Fibroblast of mammary gland (primary cell): Measurements from ENCODE around the gene C2orf74.
A peak's percentile ranks its signal among the peaks of the same experiment; 100 is the strongest.

Experiments used
- DNase-seq: peaks from one replicate; pipeline ENCODE4 v3.0.0-alpha.2; 2010; ENCODE audit warnings: low read depth
- H3K4me3 ChIP-seq: 2 replicates; pipeline ENCODE4 v1.5.1; 2011; ENCODE audit warnings: low read depth, mild to moderate bottlenecking, low read length, moderate library complexity; ENCODE audit not compliant: control insufficient read depth
- TF ChIP-seq, protein P1 (sequence below): conservative IDR thresholded peaks from 2 replicates; pipeline ENCODE4 v1.5.1; 2011; ENCODE audit warnings: low read depth, low read length, inconsistent platforms; ENCODE audit not compliant: control insufficient read depth, insufficient read depth

The C2orf74 gene

DNA sequence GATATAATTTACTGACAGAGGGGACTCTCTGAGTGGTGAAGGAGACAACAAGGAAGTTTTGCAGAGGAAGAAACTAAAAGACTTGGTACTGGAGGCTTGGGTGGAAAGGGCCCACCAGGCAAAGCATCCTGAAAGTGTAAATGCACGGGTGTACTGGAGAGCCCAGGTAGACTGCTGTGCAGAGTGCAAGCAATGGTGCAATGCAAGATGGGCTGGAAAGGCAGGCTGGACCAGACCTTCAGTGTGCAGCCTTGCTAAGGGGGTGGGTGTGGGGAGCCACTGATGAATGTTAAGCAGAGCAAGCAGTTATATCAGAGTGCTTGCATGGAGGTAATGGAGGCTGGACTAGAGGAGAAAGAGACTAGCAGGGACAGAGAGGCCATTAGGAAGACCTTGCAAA lies 10.7 kb downstream of the C2orf74 start:
- no peak overlapping the region for H3K4me3 ChIP-seq
- no peak for DNase-seq
- TF ChIP-seq, protein P1, sequence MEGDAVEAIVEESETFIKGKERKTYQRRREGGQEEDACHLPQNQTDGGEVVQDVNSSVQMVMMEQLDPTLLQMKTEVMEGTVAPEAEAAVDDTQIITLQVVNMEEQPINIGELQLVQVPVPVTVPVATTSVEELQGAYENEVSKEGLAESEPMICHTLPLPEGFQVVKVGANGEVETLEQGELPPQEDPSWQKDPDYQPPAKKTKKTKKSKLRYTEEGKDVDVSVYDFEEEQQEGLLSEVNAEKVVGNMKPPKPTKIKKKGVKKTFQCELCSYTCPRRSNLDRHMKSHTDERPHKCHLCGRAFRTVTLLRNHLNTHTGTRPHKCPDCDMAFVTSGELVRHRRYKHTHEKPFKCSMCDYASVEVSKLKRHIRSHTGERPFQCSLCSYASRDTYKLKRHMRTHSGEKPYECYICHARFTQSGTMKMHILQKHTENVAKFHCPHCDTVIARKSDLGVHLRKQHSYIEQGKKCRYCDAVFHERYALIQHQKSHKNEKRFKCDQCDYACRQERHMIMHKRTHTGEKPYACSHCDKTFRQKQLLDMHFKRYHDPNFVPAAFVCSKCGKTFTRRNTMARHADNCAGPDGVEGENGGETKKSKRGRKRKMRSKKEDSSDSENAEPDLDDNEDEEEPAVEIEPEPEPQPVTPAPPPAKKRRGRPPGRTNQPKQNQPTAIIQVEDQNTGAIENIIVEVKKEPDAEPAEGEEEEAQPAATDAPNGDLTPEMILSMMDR, result no peak

DNA sequence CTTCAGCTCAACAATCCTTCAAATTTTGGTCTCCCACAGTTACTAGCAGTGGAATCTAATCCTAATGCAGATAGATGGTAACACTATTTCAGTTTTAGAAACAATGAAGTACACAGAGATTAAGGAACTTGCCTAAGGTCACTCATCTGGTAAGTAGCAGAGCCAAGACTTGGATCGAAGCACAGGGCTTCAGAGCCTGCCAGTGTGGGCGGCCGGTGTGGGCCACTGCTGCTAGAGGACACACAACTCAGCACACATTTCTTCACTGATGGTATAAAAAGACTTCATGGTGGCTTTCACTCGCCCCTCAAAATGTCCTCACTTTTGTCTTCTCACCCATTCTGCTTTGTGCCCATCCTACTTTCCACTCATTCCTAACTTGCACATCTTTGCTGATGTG lies 11.1 kb downstream of the C2orf74 start:
- no peak for DNase-seq
- H3K4me3 ChIP-seq, result no peak overlapping the region
- TF ChIP-seq, protein P1, result no peak

DNA sequence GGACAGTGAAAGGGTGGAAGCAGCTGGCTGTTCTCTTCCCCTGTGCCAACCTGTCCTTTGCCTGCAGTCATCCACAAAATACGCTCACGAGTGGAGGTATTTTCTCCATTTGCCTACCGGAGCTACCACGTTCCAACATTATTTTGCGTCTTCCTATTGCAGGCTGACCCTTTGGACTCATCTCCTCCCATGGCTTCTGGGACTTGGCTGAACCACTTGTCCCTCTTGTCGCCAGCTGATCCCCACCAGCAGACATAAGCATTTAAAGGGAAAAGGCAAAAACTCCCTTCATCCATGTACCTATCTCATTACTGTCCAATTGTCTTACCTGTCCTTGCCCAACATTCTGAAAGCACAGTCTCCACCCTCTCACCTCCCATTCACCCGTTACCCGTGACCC lies 13.0 kb downstream of the C2orf74 start:
- DNase-seq, result no peak
- TF ChIP-seq, protein P1, result no peak
- H3K4me3 ChIP-seq, result no peak overlapping the region

DNA sequence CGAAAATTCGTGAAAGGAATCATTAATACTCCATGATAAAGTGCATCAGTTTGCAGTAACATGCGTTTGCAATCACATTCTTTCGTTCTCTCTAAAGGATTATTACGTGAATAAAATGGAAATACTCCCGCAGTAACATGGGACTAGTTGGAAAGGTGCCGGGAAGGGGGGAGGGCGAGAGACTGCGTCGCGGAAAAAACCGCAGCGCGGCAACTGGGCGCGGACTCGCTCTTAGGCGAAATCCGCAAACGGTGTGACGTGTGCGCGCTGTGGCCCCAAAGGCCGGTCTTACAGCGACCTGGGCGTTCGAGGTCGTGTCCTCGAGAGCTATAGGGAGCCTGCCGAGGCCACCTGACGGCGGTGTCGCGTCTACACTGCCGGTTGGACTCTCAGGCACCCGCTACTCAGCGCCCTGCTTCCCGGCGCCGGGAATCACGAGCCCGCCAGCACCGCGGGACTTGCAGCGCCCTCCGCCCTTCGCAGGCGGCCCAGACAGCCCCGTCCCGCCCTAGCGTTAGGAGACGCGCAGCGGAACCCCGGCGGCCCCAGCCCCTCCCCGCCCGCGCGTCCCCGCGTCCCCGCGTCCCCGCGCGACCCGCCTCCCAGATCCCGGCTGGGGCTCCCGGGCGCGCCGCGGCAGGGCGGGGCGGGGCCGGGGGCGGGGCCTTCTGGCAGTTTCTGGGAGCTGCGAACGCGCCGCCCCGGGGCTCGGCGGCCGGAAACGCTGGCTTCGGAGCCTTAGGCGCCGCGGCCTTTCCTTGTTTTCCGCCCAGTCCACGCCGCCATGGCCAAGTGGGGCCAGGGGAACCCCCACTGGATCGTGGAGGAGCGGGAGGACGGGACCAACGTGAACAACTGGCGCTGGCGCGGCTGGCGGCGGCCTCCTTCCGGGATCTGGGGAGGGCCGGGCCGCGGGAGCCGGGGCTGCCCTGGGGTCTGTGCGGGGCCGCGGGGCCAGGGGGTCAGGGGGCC lies 15.1 kb downstream of the C2orf74 start:
- H3K4me3 ChIP-seq, result peak overlapping the region; percentile 71
- peak; percentile 85 for DNase-seq
- TF ChIP-seq, protein P1, result no peak

DNA sequence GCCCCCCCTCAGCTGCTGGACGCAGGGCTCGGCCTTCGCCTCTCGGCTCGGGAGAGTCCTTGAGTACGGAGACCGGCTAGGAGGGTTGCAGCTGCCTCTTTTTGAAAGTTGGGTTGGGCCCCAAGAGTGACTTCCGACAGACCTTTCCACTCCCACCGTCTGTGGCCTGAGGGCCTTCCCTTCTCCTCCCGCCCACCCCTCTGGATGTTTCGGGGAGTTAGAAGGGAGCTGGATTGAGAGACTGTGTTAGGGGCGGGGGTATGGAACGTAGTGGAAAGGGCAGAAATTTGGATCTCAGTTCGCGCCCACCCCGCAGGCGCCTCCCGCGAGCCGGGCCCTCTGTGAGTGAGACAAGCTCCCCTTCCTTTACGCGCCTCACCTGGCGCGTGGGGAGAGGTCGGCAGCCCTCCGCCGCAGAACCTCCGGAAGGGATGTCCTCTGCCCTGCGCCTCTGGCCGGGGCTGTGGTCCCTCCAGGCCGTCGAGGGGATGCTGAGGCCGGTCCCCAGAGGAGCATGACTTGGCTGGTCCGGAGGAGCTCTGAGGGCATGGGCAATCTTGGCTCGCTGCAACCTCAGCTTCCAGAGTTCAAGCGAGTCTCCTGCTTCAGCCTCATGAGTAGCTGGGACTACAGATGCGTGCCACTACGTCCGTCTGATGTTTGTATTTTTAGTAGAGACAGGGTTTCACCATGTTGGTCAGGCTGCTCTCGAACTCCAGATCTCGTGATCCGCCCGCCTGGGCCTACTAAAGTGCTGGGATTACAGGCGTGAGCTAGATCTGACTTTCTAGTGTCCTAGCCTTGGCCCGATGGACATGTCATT lies 15.9 kb downstream of the C2orf74 start:
- DNase-seq, result peak; percentile 30
- peak overlapping the region; percentile 64 for H3K4me3 ChIP-seq
- TF ChIP-seq, protein P1, result no peak

DNA sequence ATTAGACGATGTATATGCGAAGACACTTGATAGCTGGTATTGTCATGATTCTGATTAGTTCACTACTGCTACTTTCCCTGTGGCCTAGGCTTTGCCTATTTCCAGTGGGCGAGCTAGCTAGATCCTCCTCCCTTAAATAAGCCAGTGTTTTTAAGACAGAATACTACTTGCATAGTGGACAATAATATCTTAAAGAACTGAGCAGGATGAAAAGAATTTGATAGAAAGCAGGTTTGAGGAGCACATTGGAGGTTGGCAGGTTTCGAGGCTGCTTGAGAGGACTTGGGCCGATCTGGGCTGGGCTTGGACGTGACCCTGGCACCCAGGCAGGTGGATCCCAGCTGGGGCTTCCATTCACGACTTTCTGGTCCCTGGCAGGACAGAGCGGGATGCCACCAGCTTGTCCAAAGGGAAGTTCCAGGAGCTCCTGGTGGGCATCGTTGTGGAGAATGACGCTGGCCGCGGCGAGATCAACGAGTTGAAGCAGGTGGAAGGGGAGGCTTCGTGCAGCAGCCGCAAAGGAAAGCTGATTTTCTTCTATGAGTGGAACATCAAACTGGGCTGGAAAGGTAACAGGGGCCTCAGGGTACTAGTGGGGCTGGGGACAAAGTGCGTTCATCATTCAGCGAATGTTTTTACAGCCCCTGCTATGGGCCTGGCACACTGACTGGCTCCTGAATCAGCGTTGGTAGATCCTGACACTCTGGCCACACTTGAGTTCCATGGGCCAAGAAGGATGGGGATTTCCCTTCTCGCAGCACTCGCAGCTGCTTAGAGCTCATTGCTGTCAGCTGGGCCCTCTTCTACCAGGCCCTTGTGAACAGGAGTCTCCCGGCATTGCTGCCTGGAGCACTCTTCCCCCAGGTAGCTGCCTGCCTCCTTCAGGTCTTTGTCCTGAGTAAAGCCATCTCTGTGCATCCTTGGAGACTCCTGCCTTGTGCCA lies 16.9 kb downstream of the C2orf74 start:
- DNase-seq, result peak; percentile 64
- peak overlapping the region; percentile 64 for H3K4me3 ChIP-seq
- TF ChIP-seq, protein P1, result no peak
